Neuronal stem cell (in vitro differentiated cells): ENCODE data around the gene HOOK1.

Experiments
- DNase-seq: peaks from one replicate; pipeline ENCODE4 v3.0.0-alpha.2; 2013; ENCODE audit warnings: low spot score
- H2AFZ ChIP-seq: one replicate; pipeline ENCODE4 v1.6.1; 2013; ENCODE audit warnings: mild to moderate bottlenecking, low read length, inconsistent platforms
- H2AK5ac ChIP-seq: 2 replicates; pipeline ENCODE4 v1.6.1; 2013; ENCODE audit warnings: low read depth, mild to moderate bottlenecking, inconsistent platforms, low read length, moderate library complexity, mixed read lengths
- H2BK120ac ChIP-seq: 2 replicates; pipeline ENCODE4 v1.6.1; 2013; ENCODE audit warnings: low read depth, mild to moderate bottlenecking, inconsistent platforms, low read length, moderate library complexity, mixed read lengths
- H2BK12ac ChIP-seq: one replicate; pipeline ENCODE4 v1.6.1; 2013; ENCODE audit warnings: low read length, inconsistent platforms
- H2BK15ac ChIP-seq: 2 replicates; pipeline ENCODE4 v1.6.1; 2013; ENCODE audit warnings: mild to moderate bottlenecking, low read length, inconsistent platforms, mixed read lengths
- H2BK5ac ChIP-seq: one replicate; pipeline ENCODE4 v1.6.1; 2013; ENCODE audit warnings: inconsistent platforms, mild to moderate bottlenecking, low read length, moderate library complexity
- H3K14ac ChIP-seq: one replicate; pipeline ENCODE4 v1.6.1; 2013; ENCODE audit warnings: low read length, inconsistent platforms
- H3K18ac ChIP-seq: 2 replicates; pipeline ENCODE4 v1.6.1; 2013; ENCODE audit warnings: low read length, inconsistent platforms
- H3K23ac ChIP-seq: 2 replicates; pipeline ENCODE4 v1.6.1; 2013; ENCODE audit warnings: low read depth, mild to moderate bottlenecking, mixed read lengths, low read length, inconsistent platforms; ENCODE audit not compliant: poor library complexity
- H3K27ac ChIP-seq: replicated peaks from 3 replicates; pipeline ENCODE4 v1.5.1; 2013; ENCODE audit warnings: low read length, inconsistent platforms
- H3K27me3 ChIP-seq, 3 experiments: 2 replicates each; pipeline ENCODE4 v1.6.1; 2013; ENCODE audit warnings: low read length in 3 of 3, mild to moderate bottlenecking in 2 of 3, inconsistent platforms in 1 of 3, low read depth in 1 of 3, mixed read lengths in 1 of 3, moderate library complexity in 1 of 3; ENCODE audit not compliant: control insufficient read depth in 3 of 3, insufficient read depth in 3 of 3
- H3K36me3 ChIP-seq, 2 donors: replicated peaks in 1 of 2; 2 replicates each; pipeline ENCODE4 v1.6.1; 2013; ENCODE audit warnings: low read length in 2 of 2; ENCODE audit not compliant: control insufficient read depth in 2 of 2, insufficient read depth in 2 of 2
- H3K4ac ChIP-seq: 2 replicates; pipeline ENCODE4 v1.6.1; 2013; ENCODE audit warnings: inconsistent platforms, mild to moderate bottlenecking, low read length, moderate library complexity
- H3K4me1 ChIP-seq, 2 donors: 1 replicate in 1 of 2; 2 replicates in 1 of 2; pipeline ENCODE4 v1.6.1; 2013; ENCODE audit warnings: low read length in 2 of 2, low read depth in 1 of 2; ENCODE audit not compliant: control insufficient read depth in 2 of 2, insufficient read depth in 1 of 2
- H3K4me2 ChIP-seq: one replicate; pipeline ENCODE4 v1.6.1; 2013; ENCODE audit warnings: mild to moderate bottlenecking, low read length, inconsistent platforms; ENCODE audit not compliant: insufficient read depth, poor library complexity, severe bottlenecking
- H3K4me3 ChIP-seq, 2 donors: 2 replicates each; pipeline ENCODE4 v1.5.1; 2013; ENCODE audit warnings: low read length in 2 of 2, mild to moderate bottlenecking in 2 of 2, inconsistent platforms in 1 of 2, moderate library complexity in 1 of 2
- H3K79me1 ChIP-seq: one replicate; pipeline ENCODE4 v1.6.1; 2013; ENCODE audit warnings: low read depth, mild to moderate bottlenecking, inconsistent platforms, low read length, moderate library complexity
- H3K9ac ChIP-seq: one replicate; pipeline ENCODE4 v1.6.1; 2013; ENCODE audit warnings: mild to moderate bottlenecking, low read depth, low read length, inconsistent platforms; ENCODE audit not compliant: poor library complexity
- H3K9me3 ChIP-seq, 2 donors: replicated peaks in 1 of 2; 2 replicates each; pipeline versions ENCODE3 to v1.6.1; 2013; ENCODE audit warnings: low read length in 2 of 2, mild to moderate bottlenecking in 2 of 2, inconsistent platforms in 1 of 2, low read depth in 1 of 2, mixed read lengths in 1 of 2, moderate library complexity in 1 of 2; ENCODE audit not compliant: control insufficient read depth in 2 of 2, insufficient read depth in 1 of 2
- H4K8ac ChIP-seq: one replicate; pipeline ENCODE4 v1.6.1; 2013; ENCODE audit warnings: low read depth, mild to moderate bottlenecking, inconsistent platforms, low read length, moderate library complexity
- H4K91ac ChIP-seq: one replicate; pipeline ENCODE4 v1.6.1; 2013; ENCODE audit warnings: low read length, low read depth, mild to moderate bottlenecking, inconsistent platforms; ENCODE audit not compliant: poor library complexity
- WGBS, 2 donors: extraction: QIAGEN DNeasy Blood & Tissue Kit; methylation state at CpG; one replicate each; pipeline ENCODE4 v1.1.7; 2013; ENCODE audit warnings: missing lambda C conversion rate in 2 of 2, mixed read lengths in 1 of 2; ENCODE audit not compliant: insufficient read length in 2 of 2, insufficient replicate concordance in 1 of 2; ENCODE audit errors: extremely low coverage in 2 of 2; 5-methylcytosine and 5-hydroxymethylcytosine counted together

HOOK1 gene

DNA sequence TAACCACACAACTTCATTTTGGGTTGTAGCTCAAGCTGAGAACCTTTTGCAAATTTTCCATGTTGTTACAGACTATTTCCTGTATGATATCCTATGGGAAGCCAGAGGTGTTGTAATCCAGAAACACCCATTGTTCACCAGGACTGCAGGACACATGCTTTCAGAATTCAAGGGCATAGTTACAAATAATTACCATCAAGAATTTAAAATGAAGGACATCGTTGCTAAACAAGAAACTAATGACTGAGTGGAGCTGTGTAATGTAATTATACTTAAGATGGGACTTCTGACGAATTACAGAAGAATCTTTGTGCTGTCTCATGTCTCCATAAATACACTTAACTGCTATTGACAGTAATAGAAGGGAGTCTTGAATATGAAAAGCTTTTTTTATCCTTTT, 47.6 kb upstream of the HOOK1 start:
- no CpG with 5 or more reads among the region's 2 CpGs for WGBS, 2 donors
- H2BK5ac ChIP-seq = no peak overlapping the region
- H3K9me3 ChIP-seq = no peaks in the 10 kb centered on the region
- H3K79me1 ChIP-seq = no peaks in the 10 kb centered on the region
- no peak overlapping the region for H4K8ac ChIP-seq
- H2AK5ac ChIP-seq = no peak overlapping the region
- H3K14ac ChIP-seq = no peak overlapping the region
- peaks cover 9 to 24% of the 10 kb centered on the region in 2 donors for H3K4me1 ChIP-seq
- no peak overlapping the region for H3K4me3 ChIP-seq
- H2AFZ ChIP-seq = no peak overlapping the region
- no peaks in the 10 kb centered on the region for H3K36me3 ChIP-seq
- H3K9ac ChIP-seq = no peak overlapping the region
- H3K4me2 ChIP-seq = no peak overlapping the region
- no peak for DNase-seq
- H3K27ac ChIP-seq = no peak overlapping the region
- no peaks in the 10 kb centered on the region for H3K27me3 ChIP-seq
- H3K4ac ChIP-seq = no peak overlapping the region
- H2BK120ac ChIP-seq = no peak overlapping the region
- H2BK12ac ChIP-seq = no peak overlapping the region
- no peak overlapping the region for H2BK15ac ChIP-seq
- H4K91ac ChIP-seq = no peak overlapping the region
- no peak overlapping the region for H3K18ac ChIP-seq
- no peak overlapping the region for H3K23ac ChIP-seq

DNA sequence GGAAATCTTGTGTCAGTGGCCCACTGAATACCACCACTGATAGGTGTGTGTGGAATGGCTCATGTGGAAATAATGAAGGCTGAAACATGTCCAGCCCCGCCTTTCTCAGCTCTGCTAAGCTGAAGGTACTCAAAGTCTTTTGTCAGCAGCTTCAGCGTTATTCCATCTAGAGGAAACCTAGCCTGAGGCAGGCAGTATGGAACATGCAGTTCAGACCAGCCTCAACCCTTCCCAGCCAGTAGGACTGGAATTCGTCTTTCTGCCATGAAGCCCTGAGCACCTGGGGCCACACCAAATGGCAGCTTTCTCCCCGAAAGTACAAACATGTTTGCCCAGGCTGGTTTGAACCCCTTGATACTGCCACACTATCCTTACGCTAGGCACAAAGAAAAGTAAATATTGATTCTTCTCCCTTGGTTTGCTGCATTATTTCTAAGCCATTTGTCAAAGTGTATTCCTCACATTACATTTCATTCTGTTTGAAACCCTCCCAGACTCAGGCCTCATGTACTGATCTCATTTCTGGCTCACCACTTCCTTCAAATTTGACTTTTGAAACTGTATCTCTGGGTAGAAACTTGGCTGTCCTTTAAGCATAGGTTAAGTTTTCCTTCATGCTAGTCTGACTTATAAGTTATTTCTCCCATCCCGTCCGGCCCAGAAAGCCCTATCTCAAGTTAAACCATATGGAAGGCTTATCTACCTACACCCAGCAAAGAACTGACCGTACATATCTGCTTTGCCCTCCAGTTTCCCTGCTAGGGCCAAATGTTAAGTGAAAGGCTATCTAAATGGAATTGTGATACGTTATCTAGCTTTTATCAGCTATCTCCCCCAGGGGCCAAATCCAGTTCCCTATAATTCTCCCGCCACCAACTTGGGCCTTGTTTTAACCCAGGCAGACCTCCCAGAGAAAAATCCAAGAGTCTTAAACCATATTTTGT, 45.7 kb upstream of the HOOK1 start:
- Histone ChIP-seq H3K18ac (peak overlapping the region; percentile 38), H3K4me1 (peaks cover 9 to 24% of the 10 kb centered on the region in 2 donors), H3K27me3 (no peaks in the 10 kb centered on the region), H3K4ac (no peak overlapping the region), H2BK15ac (no peak overlapping the region), H2BK5ac (no peak overlapping the region), H2AFZ (no peak overlapping the region), H3K4me3 (no peak overlapping the region), H4K91ac (no peak overlapping the region), H3K36me3 (no peaks in the 10 kb centered on the region), H3K14ac (no peak overlapping the region), H2BK12ac (no peak overlapping the region), H3K23ac (no peak overlapping the region), H4K8ac (no peak overlapping the region), H2BK120ac (no peak overlapping the region), H3K27ac (no peak overlapping the region), H2AK5ac (no peak overlapping the region), H3K79me1 (no peaks in the 10 kb centered on the region), H3K9me3 (no peaks in the 10 kb centered on the region), H3K4me2 (no peak overlapping the region), H3K9ac (no peak overlapping the region)
- no CpG with 5 or more reads among the region's 10 CpGs for WGBS, 2 donors
- no peak for DNase-seq

DNA sequence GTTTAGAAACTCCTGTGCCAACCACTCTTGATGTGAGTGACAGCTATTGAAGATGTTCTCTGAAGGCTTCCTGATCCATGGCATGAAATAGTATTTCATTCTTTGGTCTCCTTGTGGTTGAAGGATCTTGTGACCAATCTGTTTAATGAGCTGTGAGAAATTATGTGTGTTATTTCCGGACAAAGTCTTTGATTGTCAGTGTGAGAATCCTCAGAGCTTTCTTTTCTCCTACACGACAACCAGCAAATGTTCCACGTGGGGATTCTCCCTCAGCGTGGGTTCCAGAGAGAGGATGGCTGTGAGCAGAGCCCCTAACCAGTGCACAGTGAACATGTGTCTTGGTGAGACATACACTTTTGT, 45.0 kb upstream of the HOOK1 start:
- no peak overlapping the region for H3K18ac ChIP-seq
- no peaks in the 10 kb centered on the region for H3K27me3 ChIP-seq
- no peak overlapping the region for H2BK120ac ChIP-seq
- no CpG with 5 or more reads among the region's 4 CpGs for WGBS, 2 donors
- no peak overlapping the region for H3K4ac ChIP-seq
- H2BK12ac ChIP-seq = no peak overlapping the region
- no peak overlapping the region for H3K27ac ChIP-seq
- no peak for DNase-seq
- no peak overlapping the region for H3K4me3 ChIP-seq
- no peak overlapping the region for H3K23ac ChIP-seq
- H3K79me1 ChIP-seq = no peaks in the 10 kb centered on the region
- no peak overlapping the region for H3K9ac ChIP-seq
- no peak overlapping the region for H2BK15ac ChIP-seq
- no peak overlapping the region for H2AK5ac ChIP-seq
- H3K4me2 ChIP-seq = no peak overlapping the region
- no peaks in the 10 kb centered on the region for H3K9me3 ChIP-seq
- no peak overlapping the region for H4K8ac ChIP-seq
- no peak overlapping the region for H2BK5ac ChIP-seq
- H2AFZ ChIP-seq = no peak overlapping the region
- no peak overlapping the region for H3K14ac ChIP-seq
- H4K91ac ChIP-seq = no peak overlapping the region
- peaks cover 9 to 23% of the 10 kb centered on the region in 2 donors for H3K4me1 ChIP-seq
- no peaks in the 10 kb centered on the region for H3K36me3 ChIP-seq

- no peak overlapping the region for H2AFZ ChIP-seq
- H3K14ac ChIP-seq = no peak overlapping the region
- H3K27me3 ChIP-seq = no peaks in the 10 kb centered on the region
- H3K4me1 ChIP-seq = peaks cover under 1 to 8% of the 10 kb centered on the region in 2 donors
- H3K4me3 ChIP-seq = no peak overlapping the region
- H3K4me2 ChIP-seq = no peak overlapping the region
- no peak overlapping the region for H3K4ac ChIP-seq
- H2AK5ac ChIP-seq = no peak overlapping the region
- H3K18ac ChIP-seq = no peak overlapping the region
- no peaks in the 10 kb centered on the region for H3K79me1 ChIP-seq
- no CpG with 5 or more reads among the region's 3 CpGs for WGBS, 2 donors
- DNase-seq = no peak
- H3K23ac ChIP-seq = no peak overlapping the region
- H3K9me3 ChIP-seq = no peaks in the 10 kb centered on the region
- no peaks in the 10 kb centered on the region for H3K36me3 ChIP-seq
- no peak overlapping the region for H3K9ac ChIP-seq
- no peak overlapping the region for H3K27ac ChIP-seq
- H2BK5ac ChIP-seq = no peak overlapping the region
- H4K91ac ChIP-seq = no peak overlapping the region
- H4K8ac ChIP-seq = no peak overlapping the region
- no peak overlapping the region for H2BK120ac ChIP-seq
- no peak overlapping the region for H2BK15ac ChIP-seq
- H2BK12ac ChIP-seq = no peak overlapping the region
Observed at GRCh38 chr1:59771361-59771760, 43.4 kb upstream of the HOOK1 start.
